A549 (cell line): ENCODE data around the gene CAPN7. TPM values are rescaled to one million over a fixed set of nuclear protein-coding genes. Genes with fewer than 3 reads are reported as not detected.

Experiments
- ATAC-seq, 2 experiments: fragments of 200-7000 bp in 1 of 2; fragments of >200 bp in 1 of 2; cut with Nextera tagmentation in 1 of 2; cut with Tn5 transposase in 1 of 2; 3 replicates each; pipeline versions ENCODE4 v1.8.0 to v1.9.1; 2018 to 2020; ENCODE audit warnings: mild to moderate bottlenecking in 1 of 2, moderate library complexity in 1 of 2
- CTCF ChIA-PET: fragments of 300-600 bp; sonication (Branson Sonifier 250); formaldehyde crosslinking; extraction: SDS; loops from one replicate; lab custom pipeline; 2021; ENCODE audit warnings: antibody characterized with exemption, inconsistent platforms; lab: Yijun Ruan, JAX
- POLR2A ChIA-PET: fragments of 350-600 bp; formaldehyde crosslinking; extraction: SDS; loops from one replicate; lab custom pipeline; 2021; ENCODE audit warnings: antibody characterized with exemption, inconsistent platforms; lab: Yijun Ruan, JAX
- DNase-seq, 2 experiments: peaks; one replicate each; pipeline versions ENCODE4 v3.0.0 to v3.0.0-alpha.2; 2011 to 2016; ENCODE audit warnings: low read depth in 1 of 2, low spot score in 1 of 2
- FAIRE-seq: peaks from 2 replicates; lab custom pipeline; 2011; peaks lifted over from hg19 to GRCh38; lab: Jason Lieb, UNC
- H3K27ac ChIP-seq, 2 experiments: fragments of >200 bp; sonication (Bioruptor Twin); formaldehyde crosslinking; 3 replicates each; pipeline ENCODE4 v1.5.1; 2016 to 2017
- H3K4me1 ChIP-seq: fragments of >200 bp; sonication (Bioruptor Twin); formaldehyde crosslinking; 3 replicates; pipeline ENCODE4 v1.6.1; 2016
- H3K4me2 ChIP-seq: fragments of >200 bp; sonication (Bioruptor Twin); formaldehyde crosslinking; 3 replicates; pipeline ENCODE4 v1.6.1; 2016
- H3K4me3 ChIP-seq: fragments of >200 bp; sonication (Bioruptor Twin); formaldehyde crosslinking; 3 replicates; pipeline ENCODE4 v1.5.1; 2016
- H3K9me3 ChIP-seq: fragments of >200 bp; sonication (Bioruptor Twin); formaldehyde crosslinking; 3 replicates; pipeline ENCODE4 v1.6.1; 2016
- CEBPB ChIP-seq, 2 experiments: fragments of >200 bp in 1 of 2; sonication (Bioruptor Twin) in 1 of 2; formaldehyde crosslinking in 1 of 2; IDR thresholded peaks; 2 replicates each; pipeline ENCODE4 v1.6.1; 2012 to 2016
- ESRRA ChIP-seq: fragments of 150-350 bp; IDR thresholded peaks from 2 replicates; pipeline ENCODE4 v1.6.1; 2014; ENCODE audit warnings: mild to moderate bottlenecking, low read length, borderline replicate concordance
- FOSL2 ChIP-seq, 2 experiments: fragments of 450-650 bp in 1 of 2; fragments of >200 bp in 1 of 2; sonication (Bioruptor Twin) in 1 of 2; formaldehyde crosslinking; IDR thresholded peaks; 2 replicates each; pipeline versions ENCODE4 v1.5.0 to v1.6.1; 2016 to 2020; ENCODE audit warnings: mild to moderate bottlenecking in 1 of 2, moderate library complexity in 1 of 2
- JUNB ChIP-seq: fragments of >200 bp; sonication (Bioruptor Twin); formaldehyde crosslinking; IDR thresholded peaks from 2 replicates; pipeline ENCODE4 v1.6.1; 2016
- REST ChIP-seq: fragments of 200-600 bp; sonication (generic); IDR thresholded peaks from 2 replicates; pipeline ENCODE4 v1.6.1; 2016; ENCODE audit warnings: antibody characterized with exemption, mild to moderate bottlenecking, moderate library complexity
- WGBS: methylation state at CpG from one replicate; pipeline ENCODE4 v1.1.6; 2017; ENCODE audit errors: missing lambda C conversion rate; 5-methylcytosine and 5-hydroxymethylcytosine counted together
- polyA plus RNA-seq, 4 experiments: library from polyadenylated mRNA; depleted of rRNA in 3 of 4; stranded (reverse); fragments of >200 nt; fragmentation: RNase III in 1 of 4; extraction: RNeasy Plus Mini Kit Qiagen cat#74134 plus additional on column Dnase treatment in 1 of 4; gene quantifications; 2 replicates in 3 of 4; 3 replicates in 1 of 4; pipeline ENCODE4 v1.2.3, GENCODE V29; 2011 to 2017

Gene CAPN7
- polyA plus RNA-seq, 2 of the 4 experiments (the other 2 are of a cell fraction) = 19.9 to 36.8 TPM

- ChIA-PET POLR2A (no interaction called here), CTCF (interaction anchor here (0.6 to 2.1 kb wide), 4 partner anchors 32 to 1659 kb away, joined by 3 to 13 read pairs (median 5); partner anchors contain the start of gene SH3BP5)
- TF ChIP-seq REST (no peak), ESRRA (no peak), JUNB (peak; percentile 34; the same call in 1 of the 2 replicates), FOSL2 (IDR thresholded peaks at IDR 0.05) (peak; percentile 61; the same call in 1 of the 2 replicates), FOSL2 (CRISPR knock-in tag; IDR thresholded peaks at IDR 0.05) (peak; percentile 89)
- DNase-seq = peak; percentile 67 to 73
- Histone ChIP-seq H3K4me1 (peaks cover 17% of the 10 kb centered on the region), H3K4me2 (0 out of 3 replicates have a peak overlapping the region, but pooled peaks have one; percentile 22), H3K9me3 (no peaks in the 10 kb centered on the region), H3K27ac (peak overlapping the region in 1 of 2 experiments; percentile 59; a peak in 4 of 6 replicates), H3K4me3 (no peak overlapping the region)
- no peak for FAIRE-seq
- WGBS = 58% methylated on average over 8 of the region's 8 CpGs
- ATAC-seq = peak; percentile 91 to 93
Measured at GRCh38 chr3:15300323-15301078, 94.5 kb downstream of the CAPN7 start.

DNA sequence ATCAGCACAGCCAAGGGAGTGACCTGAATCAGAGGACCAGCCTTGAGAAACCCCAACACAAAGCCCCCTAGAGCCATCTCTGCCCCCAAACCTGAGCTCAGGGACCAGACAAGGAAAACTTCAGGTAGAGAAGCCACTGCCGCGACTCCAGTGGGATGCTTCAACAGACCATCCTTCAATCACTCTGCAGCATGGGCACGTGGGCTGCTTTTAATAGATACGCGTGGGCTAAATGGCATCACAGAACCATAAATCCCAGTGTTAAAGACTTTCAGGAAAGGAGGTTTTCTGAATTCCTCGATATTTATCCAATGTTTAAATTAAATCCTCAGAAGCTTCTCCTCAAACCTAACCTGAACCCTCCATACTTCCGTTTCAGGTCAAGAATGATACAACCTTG lies 95.7 kb downstream of the CAPN7 start:
- 93% methylated on average over 7 of the region's 7 CpGs for WGBS

More for the DNA sequence above, 95.7 kb downstream of the CAPN7 start:
- peak overlapping the region in 1 of 2 experiments; percentile 59; a peak in 2 of 6 replicates for H3K27ac ChIP-seq
- CTCF ChIA-PET = interaction anchor here (1.3 to 2.1 kb wide), 2 partner anchors 31 to 33 kb away, joined by 7 to 13 read pairs; partner anchors contain the start of gene SH3BP5
- no peak overlapping the region for H3K4me3 ChIP-seq
- H3K9me3 ChIP-seq = no peaks in the 10 kb centered on the region
- no peak for TF ChIP-seq CEBPB (IDR thresholded peaks at IDR 0.05)
- ATAC-seq = no peak
- POLR2A ChIA-PET = no interaction called here
- no peak overlapping the region for H3K4me2 ChIP-seq
- DNase-seq = no peak
- no peak for FAIRE-seq
- H3K4me1 ChIP-seq = peaks cover 20% of the 10 kb centered on the region

Other genes starting within 250 kb of the CAPN7 start
- gene MRPS25, start 140.9 kb upstream of the CAPN7 start, polyA plus RNA-seq (2011; rRNA removed) = 27.8 and 42.0 TPM in 2 replicates
- 78.4 to 94.8 TPM (median 79.6 TPM) in 3 replicates for gene MRPS25, start 140.9 kb upstream of the CAPN7 start, polyA plus RNA-seq (2017; fragmentation: RNase III; extraction: RNeasy Plus Mini Kit Qiagen cat#74134 plus additional on column Dnase treatment)
- 14.9 and 15.2 TPM in 2 replicates for gene RBSN, start 107.1 kb upstream of the CAPN7 start, polyA plus RNA-seq (2011; rRNA removed)
- gene RBSN, start 107.1 kb upstream of the CAPN7 start, polyA plus RNA-seq (2017; fragmentation: RNase III; extraction: RNeasy Plus Mini Kit Qiagen cat#74134 plus additional on column Dnase treatment) = 9.1 to 9.6 TPM (median 9.5 TPM) in 3 replicates
- gene SH3BP5, start 126.3 kb downstream of the CAPN7 start, polyA plus RNA-seq (2011; rRNA removed) = 12.6 and 16.0 TPM in 2 replicates
- gene SH3BP5, start 126.3 kb downstream of the CAPN7 start, polyA plus RNA-seq (2017; fragmentation: RNase III; extraction: RNeasy Plus Mini Kit Qiagen cat#74134 plus additional on column Dnase treatment) = 10.5 to 11.2 TPM (median 10.9 TPM) in 3 replicates
- gene METTL6, start 221.3 kb downstream of the CAPN7 start, polyA plus RNA-seq (2011; rRNA removed) = 37.4 and 42.7 TPM in 2 replicates
- 26.3 to 29.6 TPM (median 28.3 TPM) in 3 replicates for gene METTL6, start 221.3 kb downstream of the CAPN7 start, polyA plus RNA-seq (2017; fragmentation: RNase III; extraction: RNeasy Plus Mini Kit Qiagen cat#74134 plus additional on column Dnase treatment)
- 18.6 and 20.7 TPM in 2 replicates for gene EAF1, start 221.4 kb downstream of the CAPN7 start, polyA plus RNA-seq (2011; rRNA removed)
- gene EAF1, start 221.4 kb downstream of the CAPN7 start, polyA plus RNA-seq (2017; fragmentation: RNase III; extraction: RNeasy Plus Mini Kit Qiagen cat#74134 plus additional on column Dnase treatment) = 12.3 to 13.9 TPM (median 13.6 TPM) in 3 replicates